NB4 (cell line): Measurements from ENCODE around the gene CA14.

Source experiments
- DNase-seq: peaks from one replicate; pipeline ENCODE4 v3.0.0; 2010; ENCODE audit warnings: low read depth
- H3K4me3 ChIP-seq: one replicate; pipeline ENCODE4 v1.5.1; 2011; ENCODE audit warnings: mild to moderate bottlenecking, low read depth, low read length, moderate library complexity
- CTCF ChIP-seq: IDR thresholded peaks from one replicate; pipeline ENCODE4 v1.5.1; 2012; ENCODE audit warnings: low read depth, low read length
- MYC ChIP-seq: IDR thresholded peaks from 2 replicates; pipeline ENCODE4 v1.6.1; 2011; ENCODE audit warnings: low read depth, low read length
- POLR2A ChIP-seq: IDR thresholded peaks from 2 replicates; pipeline ENCODE4 v1.6.1; 2011; ENCODE audit warnings: mild to moderate bottlenecking; ENCODE audit not compliant: insufficient read length; ENCODE audit errors: extremely low read depth
- TF ChIP-seq, protein P1 (sequence below): IDR thresholded peaks from 2 replicates; pipeline ENCODE4 v1.6.1; 2011; ENCODE audit warnings: low read depth, low read length

The CA14 gene

GRCh38 chr1:150233359-150234308 is 23.9 kb upstream of the CA14 start:
- TF ChIP-seq CTCF: no peak
- no peak for TF ChIP-seq POLR2A
- TF ChIP-seq, protein P1, sequence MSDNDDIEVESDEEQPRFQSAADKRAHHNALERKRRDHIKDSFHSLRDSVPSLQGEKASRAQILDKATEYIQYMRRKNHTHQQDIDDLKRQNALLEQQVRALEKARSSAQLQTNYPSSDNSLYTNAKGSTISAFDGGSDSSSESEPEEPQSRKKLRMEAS: no peak
- TF ChIP-seq MYC: no peak
- H3K4me3 ChIP-seq: peak overlapping the region; percentile 99
- peak; percentile 77 for DNase-seq

DNA sequence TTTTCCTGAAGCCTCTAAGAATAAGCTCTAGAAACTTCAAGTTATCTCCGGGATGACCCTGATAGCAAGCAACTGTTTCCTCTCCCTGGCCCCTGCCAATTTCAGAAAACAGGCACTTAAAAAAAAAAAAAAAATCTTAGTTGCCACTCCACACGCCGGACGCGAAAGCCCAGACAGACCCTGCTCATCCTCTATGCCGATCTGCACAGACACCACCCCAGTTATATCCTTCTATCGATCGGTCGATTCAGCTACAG is 23.3 kb upstream of the CA14 start:
- H3K4me3 ChIP-seq: peak overlapping the region; percentile 99
- TF ChIP-seq, protein P1: no peak
- no peak for DNase-seq

DNA sequence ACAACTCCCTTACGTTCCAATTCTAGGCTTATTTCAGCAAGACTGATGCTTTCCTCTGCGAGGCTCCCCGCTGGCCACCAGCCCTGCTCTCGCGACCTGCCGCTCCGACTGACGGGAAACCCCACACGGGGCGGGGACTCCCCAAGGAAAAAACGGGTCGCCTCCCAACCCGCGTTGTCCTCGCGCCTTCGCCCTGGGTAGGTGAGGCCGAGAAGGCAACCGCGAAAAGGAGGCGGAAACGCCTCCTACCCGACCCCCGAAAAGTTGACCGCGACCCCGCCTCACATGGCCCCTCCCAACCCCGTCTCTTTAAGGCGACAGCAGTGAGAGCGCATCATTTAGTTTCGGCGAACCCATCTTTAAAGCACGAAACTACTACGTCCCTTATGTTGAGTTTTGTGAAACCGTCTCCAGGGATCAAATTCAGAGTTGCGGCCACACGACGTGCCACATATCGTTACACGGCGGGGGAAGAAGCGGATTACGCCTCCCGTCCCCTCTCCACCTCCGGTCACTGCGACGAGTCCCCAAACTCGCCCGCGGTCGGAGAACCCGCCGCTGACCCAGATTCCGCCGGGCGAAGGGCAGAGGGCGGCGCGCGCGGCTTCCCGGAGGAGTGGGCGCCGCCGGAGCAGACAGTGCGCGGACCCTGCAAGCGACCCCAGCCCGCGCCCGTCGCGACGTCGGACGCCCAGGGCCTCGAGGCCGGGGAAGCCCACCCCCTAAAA is 22.8 kb upstream of the CA14 start:
- TF ChIP-seq, protein P1: peak; percentile 67
- no peak for TF ChIP-seq CTCF
- TF ChIP-seq POLR2A: peak; percentile 78
- peak; percentile 50 for TF ChIP-seq MYC
- H3K4me3 ChIP-seq: peak overlapping the region; percentile 99
- peak; percentile 95 for DNase-seq

- DNase-seq: peak; percentile 49
- TF ChIP-seq, protein P1: no peak
- TF ChIP-seq MYC (no peak), POLR2A (no peak), CTCF (no peak)
- H3K4me3 ChIP-seq: peak overlapping the region; percentile 99
Measured at GRCh38 chr1:150235294-150235851, 22.2 kb upstream of the CA14 start.

- H3K4me3 ChIP-seq: peak within 1 kb of the TSS; percentile 99
- DNase-seq: peak; percentile 99
- TF ChIP-seq CTCF (no peak), POLR2A (peak; percentile 83), MYC (no peak)
- TF ChIP-seq, protein P1: peak; percentile 77
Measured at GRCh38 chr1:150235852-150236613, 21.5 kb upstream of the CA14 start, which contains the start of gene ANP32E. Gene ANP32E, minus strand, starts transcription at chr1:150236112. Its CDS starts 326 bp downstream, at chr1:150235786.
